GOT3 (cell line): ENCODE data around the gene C20orf141.
"Not testable (repeated sequence)": the region's sequence is repeated elsewhere in the genome, so short reads cannot be mapped to it uniquely, and the experiment has no call there.

Source experiments
- DNase-seq: peaks from one replicate; lab custom pipeline; 2025; ENCODE audit warnings: mixed read lengths; lab: John Stamatoyannopoulos, UW

Gene C20orf141

DNA sequence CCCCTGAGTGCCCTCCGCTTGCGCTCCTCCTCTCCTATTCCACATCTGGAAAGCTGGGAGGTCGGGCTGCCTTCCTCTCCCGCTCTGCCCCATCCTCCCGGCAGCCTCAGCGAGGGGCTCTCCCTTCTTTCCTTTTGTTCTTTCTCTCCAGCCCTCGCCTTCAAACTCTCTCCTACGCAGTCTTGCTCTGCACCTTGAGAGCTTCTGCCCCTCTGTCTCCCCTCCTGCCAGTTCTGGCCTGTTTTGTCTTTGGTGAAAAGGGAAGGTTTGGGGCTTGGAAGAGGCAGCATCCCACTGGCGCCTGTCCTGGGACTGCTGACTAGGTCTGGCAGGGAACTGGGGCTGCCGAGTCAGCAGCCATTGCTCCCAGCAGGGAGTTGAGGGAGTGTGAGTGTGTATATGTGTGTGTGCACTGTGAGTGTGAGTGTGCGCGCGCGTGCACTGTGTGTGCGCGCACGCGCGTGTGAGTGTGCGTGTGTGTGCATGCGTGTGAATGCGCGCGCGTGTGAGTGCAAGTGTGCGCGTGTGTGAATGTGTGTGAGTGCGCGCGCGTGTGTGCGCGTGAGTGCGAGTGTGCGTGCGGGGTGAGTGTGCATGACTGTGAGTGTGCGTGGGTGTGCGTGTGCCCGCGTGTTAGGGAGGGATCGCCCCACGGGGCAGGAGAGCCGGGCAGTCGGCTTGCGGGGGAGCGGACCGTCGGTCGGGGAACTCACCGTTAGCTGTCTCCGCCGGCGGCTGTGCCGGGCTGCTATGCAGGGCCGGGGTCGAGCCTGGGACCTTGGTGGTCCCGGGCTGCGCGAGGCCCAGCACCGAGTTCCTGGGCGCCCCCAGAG lies 14.9 kb upstream of the C20orf141 start:
- DNase-seq: no peak

DNA sequence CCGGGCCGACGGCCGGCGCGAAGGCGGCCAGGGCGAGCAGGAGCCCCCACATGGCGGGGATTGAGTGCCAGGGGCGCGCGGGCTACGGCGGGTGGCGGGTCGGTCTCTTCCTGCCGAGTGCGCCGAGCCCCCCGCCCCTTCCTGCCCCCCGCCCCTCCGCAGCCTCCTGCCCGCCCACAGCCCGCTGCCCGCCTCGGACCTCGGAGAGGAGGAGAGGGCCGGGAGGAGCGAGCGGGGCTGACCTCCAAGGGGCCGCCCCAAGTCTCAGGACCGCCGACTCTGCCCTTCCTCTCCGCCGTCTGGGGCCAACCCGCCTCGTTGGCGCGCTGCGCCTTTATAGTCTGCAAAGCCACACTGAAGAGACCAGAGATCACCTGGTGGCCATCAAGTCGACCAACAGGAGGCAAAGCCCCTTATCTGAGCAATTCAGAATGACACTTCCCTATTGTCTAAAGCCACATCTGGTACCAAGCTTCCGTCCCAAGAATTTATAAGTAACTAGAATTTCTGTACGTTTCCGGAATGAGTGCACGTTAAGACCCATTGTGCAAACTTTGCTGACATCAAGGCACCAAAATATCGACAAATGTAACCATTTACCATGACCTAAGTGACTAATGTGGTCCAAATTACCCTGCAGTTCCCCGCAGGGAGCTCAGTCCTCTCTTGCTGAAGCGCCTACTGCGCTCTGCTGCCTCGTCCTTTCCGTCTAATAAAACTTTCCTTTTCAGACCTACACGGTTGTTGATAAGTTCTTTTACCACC lies 14.1 kb upstream of the C20orf141 start, which contains the start of gene CPXM1:
CPXM1 (minus strand) TSS at position 107 of the 765 bp plus-strand sequence; CDS start at position 52, 55 bp downstream.
- DNase-seq: no peak

DNA sequence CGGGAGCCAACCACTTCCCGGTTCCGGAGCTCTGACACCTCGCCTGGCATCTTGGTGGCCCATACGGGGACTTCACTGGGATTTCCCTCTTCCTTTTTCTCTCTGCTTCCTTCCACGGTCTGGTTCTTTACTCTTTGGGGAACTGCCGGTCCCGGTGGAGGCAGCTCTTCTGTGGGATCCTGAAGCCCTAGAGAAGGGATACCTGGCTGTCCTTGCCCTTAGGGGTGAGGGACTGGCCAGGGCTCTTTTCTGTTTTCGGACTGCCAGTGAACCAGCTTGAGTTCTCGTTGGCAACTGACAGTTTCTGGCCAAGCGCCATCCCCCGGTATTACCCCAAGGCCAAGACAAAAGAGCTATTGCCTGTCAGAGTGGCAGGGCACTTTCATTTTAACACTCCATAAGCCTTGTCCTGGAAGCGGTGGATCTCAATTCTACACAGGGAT lies 13.5 kb upstream of the C20orf141 start:
- DNase-seq: no peak

DNA sequence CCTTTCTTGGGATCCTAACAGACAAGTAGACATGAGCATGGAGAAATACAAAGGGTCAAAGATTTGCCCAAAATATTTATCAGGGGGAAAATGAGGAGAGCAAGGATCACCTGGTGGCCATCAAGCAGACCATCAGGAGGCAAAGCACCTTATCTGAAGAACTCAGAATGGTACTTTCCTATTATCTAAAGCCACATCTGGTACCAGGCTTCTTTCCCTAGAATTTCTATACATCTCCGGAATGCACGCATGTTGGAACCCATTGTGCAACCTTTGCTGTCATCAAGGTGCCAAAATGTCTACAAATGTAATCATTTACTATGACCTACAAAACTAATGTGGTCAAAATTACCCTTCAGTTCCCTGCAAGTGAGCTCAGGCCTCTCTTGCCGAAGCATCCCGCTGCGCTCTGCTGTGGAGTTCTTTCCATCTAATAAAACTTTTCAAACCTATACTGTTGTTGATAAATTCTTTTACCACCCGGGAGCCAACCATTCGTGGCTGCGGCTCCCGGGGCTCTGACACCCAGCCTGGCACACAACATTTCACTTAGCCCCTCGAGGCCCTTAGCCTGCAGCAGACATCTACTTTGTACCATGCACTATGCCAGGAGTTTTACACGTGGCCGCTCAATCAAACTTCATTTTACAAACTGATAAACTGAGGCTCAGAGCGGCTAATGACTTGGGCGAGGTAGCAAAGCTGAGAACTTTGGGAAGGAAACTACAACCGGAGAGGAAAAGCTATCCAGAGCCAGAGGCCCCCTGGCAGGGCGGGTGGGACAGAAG lies 10.6 kb upstream of the C20orf141 start:
- no peak for DNase-seq

DNA sequence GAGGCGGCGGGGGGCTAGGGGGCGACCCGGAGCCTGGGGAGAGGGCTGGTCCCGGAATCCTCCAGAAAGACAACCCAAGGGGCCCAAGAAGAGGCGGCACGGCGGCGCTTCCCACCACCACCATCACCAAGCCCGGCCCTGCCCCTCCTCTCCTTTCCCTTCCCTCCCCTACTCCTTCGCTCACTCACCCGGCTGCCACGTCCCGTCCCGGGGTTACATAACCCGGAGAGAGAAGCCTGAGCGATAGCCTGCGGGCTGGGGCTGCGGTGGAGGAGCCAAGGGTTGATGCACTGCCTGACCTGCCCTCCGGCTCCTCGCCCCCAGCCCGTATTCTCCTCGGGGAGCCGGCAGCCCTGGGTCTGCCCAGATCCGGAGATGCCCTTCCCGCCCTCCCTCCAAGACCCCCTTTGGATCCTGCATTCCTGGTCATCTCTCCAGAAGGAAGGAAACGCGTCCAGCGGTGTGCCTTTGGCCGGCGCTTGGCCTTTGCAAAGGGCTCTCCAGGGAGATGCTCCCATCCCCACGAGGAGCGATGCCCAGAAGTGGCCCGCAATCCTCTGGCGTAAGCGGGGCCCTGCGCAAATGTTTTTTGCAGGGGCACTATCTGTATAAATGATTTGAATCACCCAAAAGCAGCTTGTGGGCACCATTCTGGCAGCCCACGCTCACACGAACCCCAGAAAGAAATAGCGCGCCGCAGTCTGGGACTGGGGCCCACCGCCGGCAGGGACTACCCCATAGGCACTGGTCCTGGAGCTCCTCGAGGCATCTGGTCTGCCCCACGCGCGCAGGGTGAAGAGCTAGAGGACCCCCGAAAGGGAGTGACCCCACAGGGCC lies 9.7 kb upstream of the C20orf141 start:
- DNase-seq: no peak

DNA sequence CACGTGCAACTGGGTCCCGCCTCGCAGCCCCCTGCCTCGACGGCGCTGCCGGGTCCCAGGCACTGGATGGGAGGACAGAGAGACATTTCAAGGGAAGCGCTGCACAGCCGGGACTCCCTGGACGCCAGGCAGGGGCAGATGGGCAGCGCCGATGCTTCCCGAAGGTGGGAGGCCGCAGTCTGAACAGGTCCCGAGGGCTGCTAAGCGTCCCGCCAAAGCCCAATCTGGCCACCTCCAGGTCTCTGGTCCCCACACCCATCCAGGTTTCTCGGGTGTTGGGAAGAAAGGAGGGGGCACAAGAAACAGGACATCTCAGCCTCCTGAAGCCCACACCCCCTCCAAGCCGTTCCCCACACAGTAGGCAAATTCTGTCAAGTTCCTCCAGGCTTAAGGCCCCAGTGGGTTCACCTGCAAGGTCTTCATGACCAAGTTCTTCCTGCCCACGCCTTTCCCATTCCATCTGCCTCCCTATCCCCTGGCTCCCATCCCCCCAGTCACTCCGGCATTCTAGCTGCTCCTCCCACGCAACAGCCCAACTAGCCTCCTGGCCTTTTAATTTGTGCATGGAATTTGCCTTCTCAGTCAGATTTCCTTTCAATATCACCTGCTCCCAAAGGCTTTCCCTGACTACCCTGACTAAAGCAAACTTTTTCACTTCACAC lies 9.0 kb upstream of the C20orf141 start:
- DNase-seq: no peak

DNA sequence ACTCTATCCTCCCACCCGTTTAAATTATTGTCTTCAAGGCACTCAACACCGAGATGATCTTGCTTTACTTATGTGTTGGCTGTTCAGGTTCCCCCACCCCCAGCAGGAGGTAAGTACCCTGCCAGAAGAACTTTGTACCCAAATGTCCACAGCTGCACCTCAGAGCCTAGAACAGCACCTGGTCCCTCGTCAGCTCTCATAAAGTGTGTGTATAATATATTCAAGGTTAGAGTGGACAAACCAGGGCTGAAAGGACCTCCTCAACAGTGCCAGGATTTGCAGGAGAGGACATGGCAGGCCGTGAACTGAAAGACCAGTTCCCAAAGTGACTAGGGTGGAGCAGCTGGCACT lies 8.5 kb upstream of the C20orf141 start:
- DNase-seq: no peak

DNA sequence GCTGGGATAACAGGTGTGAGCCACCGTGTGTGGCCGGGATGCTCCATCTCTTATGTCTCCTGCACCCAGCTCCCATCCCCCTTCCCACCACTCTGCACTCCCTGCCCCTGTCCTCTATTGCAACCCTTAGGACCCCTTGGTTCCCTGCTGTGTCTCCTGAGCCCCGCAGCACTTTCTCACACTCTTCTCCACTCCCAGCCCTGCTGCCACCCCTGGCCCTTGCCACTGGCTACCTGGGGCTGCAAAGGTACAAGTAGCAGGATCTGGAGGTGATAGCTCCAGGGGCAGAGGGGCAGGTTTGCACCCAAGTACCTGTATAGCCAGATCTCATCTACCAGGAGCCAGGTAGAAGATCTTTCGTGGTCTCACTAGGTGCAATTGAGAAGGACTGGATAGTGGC lies 7.8 kb upstream of the C20orf141 start:
- no peak for DNase-seq

DNA sequence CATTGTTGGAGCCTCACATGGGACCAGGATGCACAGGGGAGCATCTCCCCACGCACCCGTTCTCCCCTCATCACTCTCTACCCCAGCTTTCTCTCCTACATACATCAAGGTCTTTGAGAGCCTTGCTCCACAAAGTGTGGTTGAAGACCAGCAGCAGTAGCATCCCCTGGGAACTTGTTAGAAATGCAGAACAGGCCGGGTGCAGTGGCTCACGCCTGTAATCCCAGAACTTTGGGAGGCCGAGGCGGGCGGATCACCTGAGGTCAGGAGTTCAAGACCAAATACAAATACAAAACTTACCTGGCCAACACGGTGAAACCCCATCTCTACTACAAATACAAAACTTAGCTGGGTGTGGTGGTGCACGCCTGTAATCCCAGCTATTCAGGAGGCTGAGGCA lies 6.9 kb upstream of the C20orf141 start:
- DNase-seq: not testable (repeated sequence)

DNA sequence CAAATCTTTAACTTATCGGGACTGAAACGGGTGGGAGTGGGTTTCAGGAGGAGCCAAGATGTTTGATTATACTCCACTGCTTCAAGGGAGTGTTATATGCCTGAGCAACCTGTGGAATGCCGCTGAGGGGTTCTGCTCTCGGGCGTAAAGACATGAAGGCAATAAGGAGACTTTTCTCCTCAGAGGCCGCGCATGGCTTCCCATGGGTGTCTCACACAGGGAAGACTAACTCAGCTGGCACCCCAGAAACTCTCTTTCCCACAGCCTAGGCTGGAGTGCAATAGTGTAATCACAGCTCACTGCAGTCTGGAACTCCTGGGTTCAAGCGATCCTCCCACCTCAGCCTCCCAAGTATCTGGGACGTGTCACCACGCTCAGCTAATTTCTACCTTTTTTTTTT lies 5.1 kb upstream of the C20orf141 start:
- DNase-seq: no peak

DNA sequence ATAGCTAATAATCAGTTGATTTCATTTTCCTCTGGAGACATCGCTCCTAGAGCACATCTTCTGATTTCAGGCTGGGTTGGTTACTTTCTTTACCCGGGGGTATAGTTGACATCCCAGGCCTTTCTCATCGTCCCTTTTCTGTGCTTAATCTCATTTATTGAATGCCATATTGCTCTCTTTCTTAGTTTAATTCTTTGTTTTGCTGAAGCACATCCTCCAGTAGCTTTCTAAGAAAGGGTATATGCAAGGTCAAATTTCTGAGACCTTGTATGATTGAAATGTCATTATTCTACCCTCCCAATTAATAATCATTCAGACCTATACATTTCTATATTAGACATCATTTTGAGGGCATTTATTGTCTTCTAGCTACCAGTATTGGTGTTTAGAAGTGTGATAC lies 2.6 kb upstream of the C20orf141 start:
- DNase-seq: no peak

DNA sequence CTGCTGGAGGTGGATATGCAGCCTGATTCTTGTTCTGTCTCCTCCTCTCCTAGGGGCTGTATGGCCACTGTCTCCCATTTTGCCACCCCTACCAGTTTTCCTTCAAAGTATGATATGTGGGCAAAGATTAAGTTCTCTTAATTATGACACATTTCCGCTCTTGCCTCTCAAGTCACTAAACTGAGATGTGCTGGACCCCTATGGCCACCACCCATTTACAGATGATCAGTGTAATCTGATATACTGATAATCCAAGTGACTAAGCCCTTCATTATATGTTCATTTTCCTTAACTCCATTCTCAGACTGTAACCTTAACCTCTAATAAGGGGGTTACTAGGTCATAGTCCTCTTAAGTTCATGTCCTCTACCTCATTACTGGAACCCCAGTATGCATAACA lies 711 bp upstream of the C20orf141 start:
- no peak for DNase-seq

DNA sequence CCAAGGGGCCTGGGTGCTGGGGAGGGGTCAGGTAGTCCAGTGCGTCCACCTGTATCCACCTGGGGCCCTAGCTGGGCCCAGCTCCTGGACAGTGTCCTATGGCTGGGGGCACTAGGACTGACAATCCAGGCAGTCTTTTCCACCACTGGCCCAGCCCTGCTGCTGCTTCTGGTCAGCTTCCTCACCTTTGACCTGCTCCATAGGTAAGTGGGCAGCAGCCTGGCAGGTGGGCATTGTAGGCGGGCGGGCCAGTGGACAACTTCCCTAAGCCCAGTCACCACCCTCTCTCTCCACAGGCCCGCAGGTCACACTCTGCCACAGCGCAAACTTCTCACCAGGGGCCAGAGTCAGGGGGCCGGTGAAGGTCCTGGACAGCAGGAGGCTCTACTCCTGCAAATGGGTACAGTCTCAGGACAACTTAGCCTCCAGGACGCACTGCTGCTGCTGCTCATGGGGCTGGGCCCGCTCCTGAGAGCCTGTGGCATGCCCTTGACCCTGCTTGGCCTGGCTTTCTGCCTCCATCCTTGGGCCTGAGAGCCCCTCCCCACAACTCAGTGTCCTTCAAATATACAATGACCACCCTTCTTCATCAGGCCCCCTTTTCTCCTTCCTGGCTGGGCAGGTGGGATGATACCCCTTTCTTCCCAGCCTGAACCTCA lies 584 bp downstream of the C20orf141 start:
- DNase-seq: no peak

DNA sequence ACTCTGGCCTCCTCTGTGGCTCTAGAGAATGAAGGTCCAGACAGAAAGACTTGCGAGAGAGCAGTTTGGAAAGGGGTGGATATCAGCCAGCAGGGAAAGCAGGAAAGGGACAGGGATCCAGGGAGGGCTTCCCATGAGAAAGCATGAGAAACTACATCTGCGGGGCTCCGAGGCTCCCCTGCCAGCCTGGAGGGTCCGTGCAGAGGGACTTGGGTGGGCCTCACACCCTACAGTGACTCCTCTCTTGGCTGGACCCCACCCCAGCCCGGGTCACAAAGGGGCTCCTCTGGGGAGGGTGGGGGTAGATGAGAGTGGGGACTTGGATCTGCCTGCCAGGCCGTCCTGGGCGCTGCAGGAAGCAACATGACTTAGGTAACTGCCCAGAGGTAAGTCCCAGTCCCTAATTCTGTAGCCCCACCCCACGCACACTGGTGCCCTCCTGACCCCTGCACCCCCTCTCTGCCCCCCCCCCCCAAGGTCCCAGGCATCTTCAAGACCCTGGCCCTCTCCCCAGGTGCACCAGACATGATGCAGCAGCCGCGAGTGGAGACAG lies 1.3 kb downstream of the C20orf141 start, which contains the start of gene TMEM239:
TMEM239 (plus strand) TSS at position 335 of the 553 bp plus-strand sequence; CDS start at position 526, 191 bp downstream.
- DNase-seq: no peak

DNA sequence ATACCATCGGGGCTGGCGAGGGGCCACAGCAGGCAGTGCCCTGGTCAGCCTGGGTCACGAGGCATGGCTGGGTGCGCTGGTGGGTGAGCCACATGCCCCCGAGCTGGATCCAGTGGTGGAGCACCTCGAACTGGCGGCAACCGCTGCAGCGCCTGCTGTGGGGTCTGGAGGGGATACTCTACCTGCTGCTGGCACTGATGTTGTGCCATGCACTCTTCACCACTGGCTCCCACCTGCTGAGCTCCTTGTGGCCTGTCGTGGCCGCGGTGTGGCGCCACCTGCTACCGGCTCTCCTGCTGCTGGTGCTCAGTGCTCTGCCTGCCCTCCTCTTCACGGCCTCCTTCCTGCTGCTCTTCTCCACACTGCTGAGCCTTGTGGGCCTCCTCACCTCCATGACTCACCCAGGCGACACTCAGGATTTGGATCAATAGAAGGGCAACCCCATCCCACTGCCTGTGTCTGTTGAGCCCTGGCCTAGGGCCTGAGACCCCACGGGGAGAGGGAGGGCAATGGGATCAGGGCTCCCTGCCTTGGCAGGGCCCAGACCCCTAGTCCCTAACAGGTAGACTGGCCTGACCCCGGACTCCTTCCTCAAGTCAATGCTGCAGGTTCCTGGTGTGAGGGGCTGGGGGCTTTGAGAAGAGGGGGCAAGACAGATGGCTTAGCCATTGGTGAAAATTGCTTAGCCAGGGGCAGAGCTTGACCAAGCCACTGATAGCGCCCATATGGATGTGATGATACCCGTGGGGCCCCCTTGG lies 2.0 kb downstream of the C20orf141 start:
- no peak for DNase-seq

DNA sequence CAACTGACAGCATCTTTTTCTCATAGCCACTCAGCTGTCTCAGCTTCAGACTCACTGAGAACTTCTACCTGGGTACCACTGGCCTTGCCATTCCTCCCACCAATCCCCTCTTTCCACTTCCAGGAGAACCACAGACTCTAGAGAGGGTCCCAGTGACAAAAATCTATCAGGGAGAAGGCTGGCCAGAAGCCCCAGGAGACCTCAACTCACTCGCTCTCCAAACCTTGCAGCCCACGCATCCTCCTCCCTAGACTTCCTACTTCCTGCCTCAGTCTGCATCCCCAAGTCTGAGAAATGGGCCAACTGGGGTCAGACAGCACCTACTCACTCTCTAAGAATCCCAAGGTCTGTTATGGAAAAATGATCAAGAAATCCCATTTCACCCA lies 2.5 kb downstream of the C20orf141 start:
- DNase-seq: no peak

DNA sequence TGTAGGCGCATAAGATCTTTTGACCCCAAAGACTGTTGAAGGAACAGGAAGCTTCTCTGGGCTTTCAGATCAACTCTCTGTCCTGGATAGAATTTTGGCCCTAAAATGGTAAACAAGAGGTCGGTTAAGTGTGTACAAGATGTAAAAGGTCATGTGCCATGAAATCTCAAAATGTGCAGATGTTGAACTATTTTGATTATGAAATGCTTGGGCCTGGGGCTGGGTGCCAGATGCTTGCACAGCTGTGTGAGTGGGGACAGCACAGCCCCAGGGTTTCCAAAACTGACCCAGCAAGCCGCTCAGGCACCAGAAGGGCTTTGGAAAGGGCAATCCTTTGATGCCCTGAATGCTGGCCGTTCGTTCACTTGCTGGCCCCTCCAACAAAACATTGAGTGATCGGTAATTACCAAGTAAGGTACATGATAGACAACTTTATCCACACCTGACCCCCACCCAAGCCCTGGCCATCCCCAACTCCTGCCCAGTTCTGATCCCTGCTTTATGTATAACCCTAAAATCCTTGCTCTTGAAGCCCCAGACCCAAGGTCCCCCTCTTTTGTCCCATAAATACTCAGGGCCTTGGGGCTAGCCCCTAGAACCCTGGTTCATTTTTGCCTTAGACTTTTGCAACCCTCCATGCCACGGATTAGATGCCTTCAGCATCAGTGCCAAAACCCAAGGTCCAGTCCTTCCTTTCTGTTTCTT lies 3.3 kb downstream of the C20orf141 start:
- DNase-seq: no peak

DNA sequence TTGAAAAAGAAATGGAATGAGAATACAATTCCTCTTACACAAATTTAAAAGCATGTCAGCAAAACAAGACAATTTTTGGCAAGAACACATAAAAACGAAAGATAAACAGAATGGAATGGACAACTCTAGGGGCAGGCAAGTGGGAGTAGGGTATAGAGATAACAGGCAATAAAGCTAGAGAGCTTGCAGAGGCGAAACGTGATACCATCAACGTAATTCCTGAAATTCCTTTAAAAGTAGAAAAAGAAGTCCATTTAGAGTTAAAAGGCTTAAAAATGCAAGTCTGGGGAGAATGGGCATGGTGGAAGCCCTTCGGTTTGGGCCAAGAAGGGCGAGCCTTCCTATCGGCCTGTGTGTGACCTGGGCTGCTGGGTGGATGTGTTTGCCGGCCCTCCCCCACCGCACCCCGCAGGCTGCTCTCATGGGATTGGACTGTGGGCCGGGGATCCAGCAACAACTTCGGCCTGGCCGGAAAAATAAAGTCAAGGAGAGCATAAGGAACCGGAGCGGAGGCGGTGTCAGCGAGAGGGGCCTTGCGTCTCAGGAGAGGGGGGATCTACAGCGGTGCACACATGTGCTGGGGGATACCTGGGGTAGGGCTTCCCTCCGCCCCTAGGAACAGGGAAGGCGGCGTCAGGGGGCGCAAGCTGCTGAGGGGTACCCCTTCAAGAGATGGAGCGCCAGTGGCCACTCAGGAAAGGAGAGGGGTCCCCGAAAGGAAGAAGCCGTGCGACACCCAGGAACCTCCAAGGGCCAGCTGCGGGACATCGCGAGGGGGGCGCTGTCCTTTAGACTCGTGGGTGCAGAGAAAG lies 5.5 kb downstream of the C20orf141 start:
- no peak for DNase-seq
